ENCODE measurements around the gene GPR137B.

GRCh38 chr1:236127045-236127444 is 15.3 kb upstream of the GPR137B start:
- no peak for TF ChIP-seq CTCF (IDR thresholded peaks at IDR 0.05)
- no peak for TF ChIP-seq EP300 (IDR thresholded peaks at IDR 0.05)
- TF ChIP-seq POLR2A (IDR thresholded peaks at IDR 0.05) = no peak
- TF ChIP-seq POLR2AphosphoS5 (IDR thresholded peaks at IDR 0.05) = no peak
